A673 (cell line): ENCODE results near the gene TRIM8. TPM values are rescaled to one million over a fixed set of nuclear protein-coding genes. Genes with fewer than 3 reads are reported as not detected.

Experiments used
- BruUV-seq: library from RNA; stranded (reverse); fragments of 400-500 nt; replicated peaks from 2 replicates; lab custom pipeline; 2021; lab: Mats Ljungman, UMichigan
- CTCF ChIA-PET: fragments of 300-600 bp; sonication (Branson Sonifier 250); formaldehyde crosslinking; loops from one replicate; lab custom pipeline; 2022; ENCODE audit warnings: antibody characterized with exemption; lab: Charles Lee
- POLR2A ChIA-PET: fragments of 300-600 bp; sonication (Branson Sonifier 250); formaldehyde crosslinking; loops from one replicate; lab custom pipeline; 2022; ENCODE audit warnings: antibody characterized with exemption; ENCODE audit not compliant: low non-redundant PET; lab: Charles Lee
- DNase-seq: peaks from one replicate; pipeline ENCODE4 v3.0.0-alpha.2; 2015; ENCODE audit warnings: low spot score
- H3K27ac ChIP-seq: fragments of 200-600 bp; sonication (generic); 2 replicates; pipeline ENCODE4 v1.5.1; 2016; ENCODE audit warnings: mixed run types, low read depth, mild to moderate bottlenecking, mixed read lengths, antibody characterized with exemption, low read length; ENCODE audit not compliant: poor library complexity, severe bottlenecking
- H3K27me3 ChIP-seq: fragments of 200-600 bp; sonication (generic); replicated peaks from 2 replicates; pipeline ENCODE4 v1.6.1; 2017; ENCODE audit warnings: mixed run types, low read depth, mild to moderate bottlenecking, mixed read lengths, antibody characterized with exemption, low read length; ENCODE audit not compliant: insufficient read depth, poor library complexity
- H3K36me3 ChIP-seq: fragments of 200-600 bp; sonication (generic); 2 replicates; pipeline ENCODE4 v1.6.1; 2016; ENCODE audit warnings: mixed run types, mild to moderate bottlenecking, mixed read lengths, antibody characterized with exemption, low read length; ENCODE audit not compliant: insufficient read depth, poor library complexity, severe bottlenecking
- H3K4me1 ChIP-seq: fragments of 200-600 bp; sonication (generic); 2 replicates; pipeline ENCODE4 v1.6.1; 2017; ENCODE audit warnings: mixed run types, mild to moderate bottlenecking, mixed read lengths, antibody characterized with exemption, low read length; ENCODE audit not compliant: insufficient read depth, poor library complexity, severe bottlenecking
- H3K4me3 ChIP-seq: fragments of 200-600 bp; sonication (generic); 2 replicates; pipeline ENCODE4 v1.5.1; 2016; ENCODE audit warnings: low read depth, mixed run types, mild to moderate bottlenecking, mixed read lengths, low read length; ENCODE audit not compliant: poor library complexity, severe bottlenecking
- H3K9me3 ChIP-seq: fragments of 200-600 bp; sonication (generic); 2 replicates; pipeline ENCODE4 v1.6.1; 2016; ENCODE audit warnings: mixed run types, low read depth, mild to moderate bottlenecking, mixed read lengths, antibody characterized with exemption, low read length; ENCODE audit not compliant: poor library complexity, severe bottlenecking
- EZH2 ChIP-seq: fragments of 200-600 bp; sonication (generic); IDR thresholded peaks from 2 replicates; pipeline ENCODE4 v1.6.1; 2017; ENCODE audit warnings: borderline replicate concordance, low read depth, mild to moderate bottlenecking, mixed read lengths, antibody characterized with exemption, low read length; ENCODE audit not compliant: poor library complexity, severe bottlenecking
- intact Hi-C: fragments of 100-400 bp; cut with micrococcal nuclease; formaldehyde crosslinking; loops from one replicate; pipeline ENCODE4 v1.10.0; 2022; ENCODE audit not compliant: unreplicated experiment
- total RNA-seq: library from RNA; stranded (reverse); gene quantifications from 2 replicates; pipeline ENCODE4 v1.2.3, GENCODE V29; 2021
- TF ChIP-seq, protein P1 (sequence below): fragments of 300-800, 200-600 bp; sonication (generic); conservative IDR thresholded peaks from 2 replicates; pipeline ENCODE4 v1.5.1; 2017; ENCODE audit warnings: low read depth, mild to moderate bottlenecking, antibody characterized with exemption, low read length, moderate library complexity, mixed read lengths

Gene TRIM8
- total RNA-seq, 1 experiment from 2014 or later = 29.4 TPM

DNA sequence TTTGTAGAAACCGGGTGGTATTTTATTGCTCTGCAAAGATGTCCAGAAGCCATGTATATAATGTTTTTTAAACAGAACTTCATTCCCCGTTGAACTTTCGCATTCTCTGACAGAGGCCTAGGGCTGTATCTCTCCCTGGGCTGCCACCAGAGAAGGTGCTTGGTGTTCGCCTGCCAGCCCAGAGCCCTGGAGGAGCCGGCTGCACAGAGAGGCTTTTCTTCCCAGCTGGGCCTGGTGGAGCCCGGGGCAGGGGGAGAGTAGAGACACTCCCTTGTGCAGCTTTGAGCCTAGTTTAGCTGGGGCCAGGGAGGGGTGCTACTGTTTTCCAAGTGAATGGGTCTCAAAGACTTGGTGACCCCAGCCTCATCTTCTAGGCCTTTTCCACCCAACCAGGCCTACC, 13.6 kb upstream of the TRIM8 start:
- peak overlapping the region; percentile 42 for H3K27ac ChIP-seq
- H3K27me3 ChIP-seq = no peaks in the 10 kb centered on the region
- TF ChIP-seq EZH2 = no peak
- TF ChIP-seq, protein P1, sequence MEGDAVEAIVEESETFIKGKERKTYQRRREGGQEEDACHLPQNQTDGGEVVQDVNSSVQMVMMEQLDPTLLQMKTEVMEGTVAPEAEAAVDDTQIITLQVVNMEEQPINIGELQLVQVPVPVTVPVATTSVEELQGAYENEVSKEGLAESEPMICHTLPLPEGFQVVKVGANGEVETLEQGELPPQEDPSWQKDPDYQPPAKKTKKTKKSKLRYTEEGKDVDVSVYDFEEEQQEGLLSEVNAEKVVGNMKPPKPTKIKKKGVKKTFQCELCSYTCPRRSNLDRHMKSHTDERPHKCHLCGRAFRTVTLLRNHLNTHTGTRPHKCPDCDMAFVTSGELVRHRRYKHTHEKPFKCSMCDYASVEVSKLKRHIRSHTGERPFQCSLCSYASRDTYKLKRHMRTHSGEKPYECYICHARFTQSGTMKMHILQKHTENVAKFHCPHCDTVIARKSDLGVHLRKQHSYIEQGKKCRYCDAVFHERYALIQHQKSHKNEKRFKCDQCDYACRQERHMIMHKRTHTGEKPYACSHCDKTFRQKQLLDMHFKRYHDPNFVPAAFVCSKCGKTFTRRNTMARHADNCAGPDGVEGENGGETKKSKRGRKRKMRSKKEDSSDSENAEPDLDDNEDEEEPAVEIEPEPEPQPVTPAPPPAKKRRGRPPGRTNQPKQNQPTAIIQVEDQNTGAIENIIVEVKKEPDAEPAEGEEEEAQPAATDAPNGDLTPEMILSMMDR = no peak
- H3K36me3 ChIP-seq = no peaks in the 10 kb centered on the region
- intact Hi-C loops = no loop called here
- H3K4me3 ChIP-seq = no peak overlapping the region
- peaks cover 12% of the 10 kb centered on the region for H3K4me1 ChIP-seq
- no peak for DNase-seq
- BruUV-seq = no TSS peak
- ChIA-PET CTCF (no interaction called here), POLR2A (no interaction called here)
- no peaks in the 10 kb centered on the region for H3K9me3 ChIP-seq

DNA sequence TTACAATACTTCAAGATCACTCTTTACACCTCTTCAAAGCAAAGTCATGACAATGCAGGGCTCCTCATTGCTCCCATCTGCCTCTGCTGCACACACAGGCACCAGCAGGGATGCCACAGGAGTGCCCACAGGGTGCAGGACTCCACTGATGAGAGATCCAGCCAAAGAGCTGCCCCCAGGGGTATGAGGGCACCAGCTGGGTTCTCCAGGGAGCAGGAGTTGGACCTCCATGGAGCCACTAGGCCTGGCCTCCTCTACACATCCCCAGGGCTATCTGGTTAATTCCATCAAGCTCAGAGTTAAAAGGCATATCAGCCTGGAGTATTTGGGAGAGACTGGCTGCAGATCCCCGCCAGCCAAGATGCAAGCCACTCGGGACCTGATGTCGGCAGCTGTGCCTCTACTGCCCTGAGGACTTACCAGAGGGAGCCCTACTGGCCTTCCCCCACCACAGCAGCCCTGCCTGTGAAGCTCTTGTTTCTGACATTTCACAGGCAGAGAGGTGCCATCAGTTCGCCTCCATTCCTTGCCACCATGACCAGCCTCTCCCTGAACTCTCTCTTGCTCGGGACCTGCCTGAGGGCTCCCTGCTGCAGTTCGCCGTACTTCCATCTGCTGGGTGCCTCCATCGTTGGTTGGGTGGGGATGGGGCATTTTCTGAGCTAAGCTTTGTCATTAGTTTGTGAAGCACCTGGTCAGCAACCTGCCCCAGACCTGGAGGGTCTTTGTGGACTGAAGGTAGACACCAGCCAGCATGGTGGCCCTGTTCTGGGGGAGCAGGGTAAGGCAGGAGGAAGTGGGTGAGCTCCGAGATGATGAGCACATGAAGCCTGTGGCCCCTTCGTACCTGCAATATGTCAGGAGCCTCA, 12.5 kb upstream of the TRIM8 start:
- DNase-seq = no peak
- H3K27ac ChIP-seq = no peak overlapping the region
- intact Hi-C loops = no loop called here
- no peak for TF ChIP-seq EZH2
- TF ChIP-seq, protein P1 = no peak
- H3K4me1 ChIP-seq = peaks cover 12% of the 10 kb centered on the region
- H3K36me3 ChIP-seq = no peaks in the 10 kb centered on the region
- no peaks in the 10 kb centered on the region for H3K27me3 ChIP-seq
- no peak overlapping the region for H3K4me3 ChIP-seq
- BruUV-seq = no TSS peak
- ChIA-PET CTCF (no interaction called here), POLR2A (interaction anchor here (0.7 kb wide), 1 partner anchor 20 kb away, joined by 3 read pairs; no protein-coding TSS in a partner anchor)
- no peaks in the 10 kb centered on the region for H3K9me3 ChIP-seq

DNA sequence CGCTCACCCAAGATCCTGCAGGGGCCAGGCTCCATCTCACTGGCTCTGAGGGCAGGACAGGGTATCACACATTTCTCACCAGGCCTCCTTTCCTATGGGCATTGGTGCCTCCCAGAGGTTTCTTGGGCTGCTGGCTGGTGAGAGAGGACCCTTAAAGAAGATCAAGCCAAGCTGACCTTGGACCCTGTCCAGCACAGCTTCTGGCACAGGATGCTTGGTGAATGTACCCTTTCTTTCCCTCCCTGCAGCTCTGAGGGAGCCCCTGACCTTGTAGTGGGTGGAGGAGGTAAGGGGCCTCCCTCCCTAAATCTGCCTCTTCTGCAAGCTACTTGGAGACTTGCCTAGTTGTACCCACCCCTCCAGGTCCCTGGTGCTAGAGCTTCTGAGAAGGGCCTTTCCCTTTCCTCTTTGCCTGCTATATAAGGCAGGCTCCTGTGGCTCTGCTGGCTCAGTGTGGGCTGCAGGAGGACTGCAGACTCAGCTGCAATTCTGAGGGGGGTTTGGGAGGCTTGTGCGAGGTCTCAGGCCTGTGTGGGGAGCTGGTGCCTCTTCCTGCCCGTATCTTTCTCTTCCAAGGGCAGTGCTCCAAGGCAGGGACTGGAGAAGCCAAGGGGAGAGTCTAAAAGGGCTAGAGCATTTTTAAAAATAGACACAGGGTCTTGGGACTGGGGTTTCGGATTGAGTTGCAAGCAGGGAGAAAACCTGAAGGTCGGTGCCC, 11.7 kb upstream of the TRIM8 start:
- DNase-seq = no peak
- Histone ChIP-seq H3K36me3 (no peaks in the 10 kb centered on the region), H3K4me1 (peaks cover 12% of the 10 kb centered on the region), H3K4me3 (no peak overlapping the region), H3K27ac (peak overlapping the region; percentile 71), H3K27me3 (no peaks in the 10 kb centered on the region), H3K9me3 (no peaks in the 10 kb centered on the region)
- no peak for TF ChIP-seq EZH2
- TF ChIP-seq, protein P1 = no peak
- POLR2A ChIA-PET = interaction anchor here (0.7 kb wide), 1 partner anchor 21 kb away, joined by 3 read pairs; no protein-coding TSS in a partner anchor
- no TSS peak for BruUV-seq
- intact Hi-C loops = no loop called here
- CTCF ChIA-PET = no interaction called here
